Fibroblast of lung (primary cell): ENCODE results near the gene RXRA.

Experiments
- EZH2 ChIP-seq: IDR thresholded peaks from 2 replicates; pipeline ENCODE4 v1.5.1; 2012; ENCODE audit warnings: low read length, control low read depth, mild to moderate bottlenecking; ENCODE audit errors: missing control alignments
- TF ChIP-seq, protein P1 (sequence below), 2 donors: IDR thresholded peaks in 1 of 2; conservative IDR thresholded peaks in 1 of 2; 1 replicate in 1 of 2; 2 replicates in 1 of 2; pipeline ENCODE4 v1.5.1; 2011 to 2012; ENCODE audit warnings: low read length in 2 of 2, control low read depth in 1 of 2, inconsistent platforms in 1 of 2, low read depth in 1 of 2, mild to moderate bottlenecking in 1 of 2

DNA sequence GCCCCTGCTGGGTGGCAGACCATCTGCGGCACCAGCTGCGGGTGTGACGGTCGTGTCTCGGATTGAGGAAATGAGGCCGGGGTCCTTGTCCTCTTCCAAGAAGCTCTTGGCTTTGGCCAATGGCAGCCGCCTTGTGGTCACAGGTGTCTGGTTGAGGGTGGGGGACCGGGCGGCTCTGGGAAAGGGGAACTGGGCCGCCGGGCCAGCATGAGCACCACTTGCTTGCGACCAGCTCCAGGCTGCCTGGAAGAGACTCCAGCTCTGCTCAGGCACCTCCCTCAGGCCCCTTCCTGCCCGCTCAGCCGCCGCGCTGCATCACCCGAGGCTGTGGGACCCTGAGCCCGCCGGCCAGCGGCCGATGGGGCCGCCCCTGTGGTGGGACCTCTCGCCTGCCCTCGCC, 59.7 kb downstream of the RXRA start:
- TF ChIP-seq, protein P1, sequence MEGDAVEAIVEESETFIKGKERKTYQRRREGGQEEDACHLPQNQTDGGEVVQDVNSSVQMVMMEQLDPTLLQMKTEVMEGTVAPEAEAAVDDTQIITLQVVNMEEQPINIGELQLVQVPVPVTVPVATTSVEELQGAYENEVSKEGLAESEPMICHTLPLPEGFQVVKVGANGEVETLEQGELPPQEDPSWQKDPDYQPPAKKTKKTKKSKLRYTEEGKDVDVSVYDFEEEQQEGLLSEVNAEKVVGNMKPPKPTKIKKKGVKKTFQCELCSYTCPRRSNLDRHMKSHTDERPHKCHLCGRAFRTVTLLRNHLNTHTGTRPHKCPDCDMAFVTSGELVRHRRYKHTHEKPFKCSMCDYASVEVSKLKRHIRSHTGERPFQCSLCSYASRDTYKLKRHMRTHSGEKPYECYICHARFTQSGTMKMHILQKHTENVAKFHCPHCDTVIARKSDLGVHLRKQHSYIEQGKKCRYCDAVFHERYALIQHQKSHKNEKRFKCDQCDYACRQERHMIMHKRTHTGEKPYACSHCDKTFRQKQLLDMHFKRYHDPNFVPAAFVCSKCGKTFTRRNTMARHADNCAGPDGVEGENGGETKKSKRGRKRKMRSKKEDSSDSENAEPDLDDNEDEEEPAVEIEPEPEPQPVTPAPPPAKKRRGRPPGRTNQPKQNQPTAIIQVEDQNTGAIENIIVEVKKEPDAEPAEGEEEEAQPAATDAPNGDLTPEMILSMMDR (conservative IDR thresholded peaks at IDR 0.05 in 1 of 2, IDR thresholded peaks at IDR 0.05 in 1 of 2; ENCODE audit: low read depth in 1 of 2, low read length in 2 of 2) = no peak
- no peak for TF ChIP-seq EZH2
